ENCODE data around the gene GPN2. TPM values are rescaled to one million over a fixed set of nuclear protein-coding genes. Genes with fewer than 3 reads are reported as not detected.
"Not testable (repeated sequence)": the region's sequence is repeated elsewhere in the genome, so short reads cannot be mapped to it uniquely, and the experiment has no call there.

Gene GPN2
- polyA plus RNA-seq, 1 experiment, result 28.7 TPM

DNA sequence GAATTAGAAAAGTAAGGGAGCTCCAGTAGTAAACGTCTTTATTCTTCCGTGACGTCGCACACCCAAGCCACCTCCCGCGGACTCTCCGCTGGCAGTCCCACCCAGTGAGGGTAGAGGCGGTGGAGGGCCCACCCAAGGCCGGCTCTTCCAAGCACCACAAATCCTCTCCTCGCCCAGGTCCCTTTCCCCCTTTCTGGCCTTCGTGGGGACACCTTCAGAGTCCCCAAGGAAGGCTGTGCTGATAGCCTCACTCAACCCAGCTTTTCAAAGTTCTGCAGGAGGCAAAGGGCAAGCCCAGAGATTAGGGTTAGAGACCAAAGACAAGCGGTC is 349 bp upstream of the GPN2 start:
- ChIA-PET CTCF (interaction anchor here (0.8 to 0.9 kb wide), 2 partner anchors 9 to 10 kb away, joined by 3 read pairs; no protein-coding TSS in a partner anchor), POLR2A (interaction anchor here (0.6 to 2.3 kb wide), 12 partner anchors 9 to 311 kb away, joined by 3 to 24 read pairs (median 4); partner anchors contain the start of gene GPATCH3)
- H3K4me3 ChIP-seq (ENCODE audit: low read depth, low read length), result peak overlapping the region; percentile 98
- H3K27me3 ChIP-seq (ENCODE audit: control insufficient read depth, insufficient read depth, low read length), result no peaks in the 10 kb centered on the region
- peaks cover 3% of the 10 kb centered on the region; the same call in 1 of the 2 replicates for H3K9me3 ChIP-seq (ENCODE audit: control insufficient read depth, insufficient read depth, low read length)
- TF ChIP-seq, protein P1, sequence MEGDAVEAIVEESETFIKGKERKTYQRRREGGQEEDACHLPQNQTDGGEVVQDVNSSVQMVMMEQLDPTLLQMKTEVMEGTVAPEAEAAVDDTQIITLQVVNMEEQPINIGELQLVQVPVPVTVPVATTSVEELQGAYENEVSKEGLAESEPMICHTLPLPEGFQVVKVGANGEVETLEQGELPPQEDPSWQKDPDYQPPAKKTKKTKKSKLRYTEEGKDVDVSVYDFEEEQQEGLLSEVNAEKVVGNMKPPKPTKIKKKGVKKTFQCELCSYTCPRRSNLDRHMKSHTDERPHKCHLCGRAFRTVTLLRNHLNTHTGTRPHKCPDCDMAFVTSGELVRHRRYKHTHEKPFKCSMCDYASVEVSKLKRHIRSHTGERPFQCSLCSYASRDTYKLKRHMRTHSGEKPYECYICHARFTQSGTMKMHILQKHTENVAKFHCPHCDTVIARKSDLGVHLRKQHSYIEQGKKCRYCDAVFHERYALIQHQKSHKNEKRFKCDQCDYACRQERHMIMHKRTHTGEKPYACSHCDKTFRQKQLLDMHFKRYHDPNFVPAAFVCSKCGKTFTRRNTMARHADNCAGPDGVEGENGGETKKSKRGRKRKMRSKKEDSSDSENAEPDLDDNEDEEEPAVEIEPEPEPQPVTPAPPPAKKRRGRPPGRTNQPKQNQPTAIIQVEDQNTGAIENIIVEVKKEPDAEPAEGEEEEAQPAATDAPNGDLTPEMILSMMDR (IDR thresholded peaks at IDR 0.05; ENCODE audit: low read depth, low read length), result no peak
- peak overlapping the region; percentile 80 for H3K27ac ChIP-seq (ENCODE audit: low read depth, low read length)
- no peak for DNase-seq (ENCODE audit: low read depth, low spot score)

DNA sequence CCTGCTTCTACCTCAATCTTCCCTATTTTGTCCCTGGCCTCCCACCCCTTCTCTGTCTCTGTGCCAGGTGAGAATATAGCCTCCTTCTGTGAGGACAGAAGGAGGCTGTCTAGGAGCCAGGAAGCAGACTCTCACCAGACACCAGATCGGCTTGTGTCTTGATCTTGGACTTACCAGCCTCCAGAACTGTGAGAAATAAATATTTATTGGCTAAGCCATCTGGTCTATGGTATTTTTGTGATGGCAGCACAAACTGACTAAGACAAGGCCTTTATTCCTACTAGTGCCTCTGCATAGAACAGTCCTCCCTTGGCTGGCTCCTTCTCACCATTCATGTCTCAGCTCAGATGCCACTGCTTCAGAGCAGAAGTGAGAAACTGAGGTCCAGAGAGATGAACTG is 1.9 kb downstream of the GPN2 start:
- POLR2A ChIA-PET, result interaction anchor here (1.1 kb wide), 1 partner anchor 12 kb away, joined by 7 read pairs; the partner anchor contains the start of gene GPATCH3
- TF ChIP-seq, protein P1 (IDR thresholded peaks at IDR 0.05; ENCODE audit: low read depth, low read length), result no peak

DNA sequence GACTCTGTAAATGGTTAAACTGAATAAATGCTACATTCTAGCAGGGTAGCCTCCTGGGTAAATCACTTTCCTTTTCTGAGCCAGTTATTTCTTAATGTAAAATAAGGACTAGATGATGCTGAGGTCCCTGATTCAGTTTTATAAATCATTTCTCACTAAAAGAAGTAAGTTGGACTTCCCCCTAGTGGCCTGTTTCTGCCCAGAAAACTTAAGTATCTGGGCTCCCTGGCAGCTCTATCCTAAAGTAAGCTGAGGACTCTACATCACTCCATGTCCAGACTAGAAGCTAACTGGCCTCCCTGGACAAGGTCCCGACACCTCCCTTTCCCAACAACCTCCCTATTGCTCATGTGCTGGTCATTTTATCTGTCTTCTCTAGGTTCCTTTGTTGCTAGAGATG is 3.0 kb downstream of the GPN2 start:
- POLR2A ChIA-PET, result interaction anchor here (1.0 kb wide), 1 partner anchor 22 kb away, joined by 6 read pairs; no protein-coding TSS in a partner anchor
- no peak for DNase-seq (ENCODE audit: low read depth, low spot score)
- H3K9me3 ChIP-seq (ENCODE audit: control insufficient read depth, insufficient read depth, low read length), result peaks cover 3% of the 10 kb centered on the region; the same call in 1 of the 2 replicates
- CTCF ChIA-PET, result interaction anchor here (0.6 to 2.5 kb wide), 12 partner anchors 8 to 1415 kb away, joined by 3 to 13 read pairs (median 3); no protein-coding TSS in a partner anchor
- TF ChIP-seq, protein P1 (IDR thresholded peaks at IDR 0.05; ENCODE audit: low read depth, low read length), result peak; percentile 58
- no peak overlapping the region for H3K4me3 ChIP-seq (ENCODE audit: low read depth, low read length)
- no peaks in the 10 kb centered on the region for H3K27me3 ChIP-seq (ENCODE audit: control insufficient read depth, insufficient read depth, low read length)
- H3K27ac ChIP-seq (ENCODE audit: low read depth, low read length), result no peak overlapping the region

More for the DNA sequence above, 1.9 kb downstream of the GPN2 start:
- no peak overlapping the region for H3K27ac ChIP-seq (ENCODE audit: low read depth, low read length)
- DNase-seq (ENCODE audit: low read depth, low spot score), result no peak
- peaks cover 3% of the 10 kb centered on the region; the same call in 1 of the 2 replicates for H3K9me3 ChIP-seq (ENCODE audit: control insufficient read depth, insufficient read depth, low read length)
- CTCF ChIA-PET, result interaction anchor here (0.6 to 2.5 kb wide), 3 partner anchors 140 to 286 kb away, joined by 3 to 13 read pairs (median 5); no protein-coding TSS in a partner anchor
- no peak overlapping the region for H3K4me3 ChIP-seq (ENCODE audit: low read depth, low read length)
- no peaks in the 10 kb centered on the region for H3K27me3 ChIP-seq (ENCODE audit: control insufficient read depth, insufficient read depth, low read length)

GRCh38 chr1:26882696-26883463 is 7.2 kb downstream of the GPN2 start:
- DNase-seq (ENCODE audit: low read depth, low spot score), result no peak
- H3K4me3 ChIP-seq (ENCODE audit: low read depth, low read length), result no peak overlapping the region
- no peak overlapping the region for H3K27ac ChIP-seq (ENCODE audit: low read depth, low read length)
- ChIA-PET CTCF (interaction anchor here (0.9 kb wide), 1 partner anchor 93 kb away, joined by 3 read pairs; no protein-coding TSS in a partner anchor), POLR2A (no interaction called here)
- no peaks in the 10 kb centered on the region for H3K27me3 ChIP-seq (ENCODE audit: control insufficient read depth, insufficient read depth, low read length)
- TF ChIP-seq, protein P1 (IDR thresholded peaks at IDR 0.05; ENCODE audit: low read depth, low read length), result no peak
- no peaks in the 10 kb centered on the region for H3K9me3 ChIP-seq (ENCODE audit: control insufficient read depth, insufficient read depth, low read length)

DNA sequence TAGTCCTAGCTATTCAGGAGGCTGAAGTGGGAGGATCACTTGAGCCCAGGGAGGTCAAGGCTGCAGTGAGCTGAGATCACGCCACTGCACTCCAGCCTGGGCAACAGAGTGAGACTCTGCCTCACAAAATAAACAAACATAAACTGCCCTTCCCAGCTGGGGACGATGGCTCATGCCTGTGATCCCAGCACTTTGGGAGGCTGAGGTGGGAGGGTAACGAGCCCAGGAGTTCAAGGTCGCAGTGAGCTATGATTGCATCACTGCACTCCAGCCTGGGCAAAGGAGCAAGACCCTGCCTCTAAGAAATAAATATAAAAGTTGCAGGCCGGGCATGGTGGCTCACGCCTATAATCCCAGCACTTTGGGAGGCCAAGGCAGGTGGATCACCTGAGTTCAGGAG is 8.5 kb downstream of the GPN2 start:
- not testable (repeated sequence) for H3K27me3 ChIP-seq (ENCODE audit: control insufficient read depth, insufficient read depth, low read length); H3K4me3 ChIP-seq (ENCODE audit: low read depth, low read length); H3K27ac ChIP-seq (ENCODE audit: low read depth, low read length); H3K9me3 ChIP-seq (ENCODE audit: control insufficient read depth, insufficient read depth, low read length); DNase-seq (ENCODE audit: low read depth, low spot score)
- POLR2A ChIA-PET, result interaction anchor here (0.6 to 1.3 kb wide), 2 partner anchors 9 to 45 kb away, joined by 4 to 5 read pairs; partner anchors contain the start of gene GPN2
- CTCF ChIA-PET, result interaction anchor here (0.9 kb wide), 1 partner anchor 93 kb away, joined by 3 read pairs; no protein-coding TSS in a partner anchor
